Endometrial microvascular endothelial cells (primary cell): Measurements from ENCODE around the gene MAPK8IP1. TPM values are rescaled to one million over a fixed set of nuclear protein-coding genes. Genes with fewer than 3 reads are reported as not detected.
"Not testable (repeated sequence)": the region's sequence is repeated elsewhere in the genome, so short reads cannot be mapped to it uniquely, and the experiment has no call there.

Experiments
- in situ Hi-C: cut with HindIII; loops from 2 replicates; pipeline ENCODE4 v1.10.0; 2017; ENCODE audit warnings: low sequenced_read_pairs, low pct_unique_long_range_greater_than_20kb; ENCODE audit errors: inconsistent ontology term
- total RNA-seq: library from RNA; depleted of rRNA; stranded (reverse); fragments of >200 nt; gene quantifications from one replicate; pipeline ENCODE4 v1.2.3, GENCODE V29; 2015; ENCODE audit errors: inconsistent ontology term

The MAPK8IP1 gene
- total RNA-seq, 1 donor from 2014 or later, result 1.9 TPM

- in situ Hi-C loops, result no loop called here
These were observed 1.5 kb downstream of the MAPK8IP1 start for GRCh38 chr11:45886816-45887520.

GRCh38 chr11:45887587-45887986 lies 2.1 kb downstream of the MAPK8IP1 start:
- in situ Hi-C loops, result no loop called here

- in situ Hi-C loops, result no loop called here
These were observed 4.1 kb downstream of the MAPK8IP1 start for GRCh38 chr11:45889555-45889954.

GRCh38 chr11:45889966-45890365 lies 4.5 kb downstream of the MAPK8IP1 start:
- in situ Hi-C loops, result no loop called here

- in situ Hi-C loops, result no loop called here
These were observed 5.6 kb downstream of the MAPK8IP1 start for GRCh38 chr11:45890886-45891550.

- in situ Hi-C loops, result no loop called here
These were observed 7.4 kb downstream of the MAPK8IP1 start for GRCh38 chr11:45892856-45893255.

GRCh38 chr11:45894555-45895247 lies 9.2 kb downstream of the MAPK8IP1 start:
- in situ Hi-C loops, result no loop called here

- in situ Hi-C loops, result no loop called here
These were observed 10.3 kb downstream of the MAPK8IP1 start for GRCh38 chr11:45895553-45896259.

- in situ Hi-C loops, result no loop called here
These were observed 11.1 kb downstream of the MAPK8IP1 start for GRCh38 chr11:45896422-45896984.

- in situ Hi-C loops, result no loop called here
These were observed 12.1 kb downstream of the MAPK8IP1 start for GRCh38 chr11:45897556-45897955.

- in situ Hi-C loops, result no loop called here
These were observed 13.6 kb downstream of the MAPK8IP1 start for GRCh38 chr11:45899086-45899447.

GRCh38 chr11:45899448-45900174 lies 14.2 kb downstream of the MAPK8IP1 start:
- in situ Hi-C loops, result no loop called here

- in situ Hi-C loops, result not testable (repeated sequence)
These were observed 14.8 kb downstream of the MAPK8IP1 start for GRCh38 chr11:45900175-45900800.

GRCh38 chr11:45900916-45901617 lies 15.6 kb downstream of the MAPK8IP1 start:
- in situ Hi-C loops, result no loop called here

- in situ Hi-C loops, result no loop called here
These were observed 16.2 kb downstream of the MAPK8IP1 start for GRCh38 chr11:45901626-45902025.

GRCh38 chr11:45902452-45903380 lies 17.3 kb downstream of the MAPK8IP1 start:
- in situ Hi-C loops, result no loop called here
